AG04449 (cell line): ENCODE data around the gene CDK4.
A peak's percentile ranks its signal among the peaks of the same experiment; 100 is the strongest.
"Not testable (repeated sequence)": the region's sequence is repeated elsewhere in the genome, so short reads cannot be mapped to it uniquely, and the experiment has no call there.

Source experiments
- CTCF ChIA-PET: fragments of 350-600 bp; formaldehyde crosslinking; extraction: SDS; loops from one replicate; lab custom pipeline; 2021; ENCODE audit warnings: antibody characterized with exemption; lab: Yijun Ruan, JAX
- POLR2A ChIA-PET: fragments of 400-600, 350-600 bp; formaldehyde crosslinking; extraction: SDS; loops from one replicate; lab custom pipeline; 2020; ENCODE audit warnings: antibody characterized with exemption, inconsistent platforms; lab: Yijun Ruan, JAX
- DNase-seq: peaks from one replicate; pipeline ENCODE4 v3.0.0-alpha.2; 2010; ENCODE audit warnings: low read depth, low spot score
- H3K4me3 ChIP-seq: 2 replicates; pipeline ENCODE4 v1.5.1; 2011; ENCODE audit warnings: low read depth, mild to moderate bottlenecking, control low read depth, low read length
- CTCF ChIP-seq: IDR thresholded peaks from one replicate; pipeline ENCODE4 v1.5.1; 2011; ENCODE audit warnings: mild to moderate bottlenecking, moderate library complexity, low read length, control low read depth, inconsistent platforms; ENCODE audit not compliant: insufficient read depth; ENCODE audit errors: missing control alignments

Gene CDK4

GRCh38 chr12:57775563-57776246 lies 23.6 kb upstream of the CDK4 start:
- POLR2A ChIA-PET = no interaction called here
- H3K4me3 ChIP-seq = no peak overlapping the region
- no peak for TF ChIP-seq CTCF
- CTCF ChIA-PET = interaction anchor here (0.7 to 4.2 kb wide), 5 partner anchors 8 to 128 kb away, joined by 3 to 31 read pairs (median 9); partner anchors contain the start of gene TSFM
- DNase-seq = no peak

GRCh38 chr12:57775044-57775443 lies 22.9 kb upstream of the CDK4 start:
- H3K4me3 ChIP-seq = no peak overlapping the region
- ChIA-PET CTCF (interaction anchor here (0.7 to 4.2 kb wide), 7 partner anchors 9 to 129 kb away, joined by 3 to 31 read pairs (median 4); partner anchors contain the start of gene TSFM), POLR2A (no interaction called here)
- DNase-seq = no peak
- TF ChIP-seq CTCF = no peak

GRCh38 chr12:57774634-57775033 lies 22.5 kb upstream of the CDK4 start:
- DNase-seq, H3K4me3 ChIP-seq, POLR2A ChIA-PET: not testable (repeated sequence)
- CTCF ChIA-PET = interaction anchor here (0.7 to 4.2 kb wide), 7 partner anchors 9 to 129 kb away, joined by 3 to 31 read pairs (median 3); partner anchors contain the start of gene TSFM

DNA sequence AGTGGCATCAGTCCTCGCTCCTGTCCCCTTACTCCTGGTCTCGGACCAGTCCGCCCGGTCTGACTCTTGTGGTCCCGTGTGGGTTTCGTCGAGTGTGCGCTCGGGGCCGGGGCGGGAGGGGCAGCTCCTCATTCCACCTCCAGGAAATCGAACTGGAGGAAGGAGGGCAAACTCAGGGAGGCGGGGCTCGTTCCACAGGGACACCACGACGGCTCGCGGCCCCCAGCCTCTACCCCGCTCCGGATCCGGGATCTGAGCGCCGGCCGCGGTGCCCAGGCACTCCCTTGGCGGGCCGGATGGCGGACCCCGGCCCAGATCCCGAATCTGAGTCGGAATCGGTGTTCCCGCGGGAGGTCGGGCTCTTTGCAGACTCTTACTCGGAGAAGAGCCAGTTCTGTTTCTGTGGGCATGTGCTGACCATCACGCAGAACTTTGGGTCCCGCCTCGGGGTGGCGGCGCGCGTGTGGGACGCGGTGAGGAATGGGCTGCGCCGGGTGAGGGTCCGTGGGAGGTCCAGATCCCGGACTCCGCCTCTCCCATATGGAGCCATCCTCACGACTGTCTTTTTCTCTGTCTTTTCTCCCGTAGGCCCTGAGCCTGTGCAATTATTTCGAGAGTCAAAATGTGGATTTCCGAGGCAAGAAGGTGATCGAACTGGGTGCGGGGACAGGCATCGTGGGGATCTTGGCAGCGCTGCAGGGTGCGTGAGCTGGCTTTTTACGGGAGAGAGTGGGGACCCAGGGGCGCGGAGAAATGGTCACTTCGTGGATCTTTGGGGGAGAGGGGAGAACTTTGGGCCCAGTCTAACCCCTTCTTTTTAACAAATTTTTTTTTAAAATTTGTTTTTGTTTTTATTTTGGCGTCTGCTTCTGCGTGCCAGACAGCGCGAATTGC lies 20.6 kb upstream of the CDK4 start, which contains the start of gene EEF1AKMT3:
EEF1AKMT3 (plus strand) TSS at position 186 of the 894 bp plus-strand sequence; CDS start at position 297, 111 bp downstream.
- TF ChIP-seq CTCF = no peak
- DNase-seq = no peak
- ChIA-PET POLR2A (interaction anchor here (0.5 to 1.2 kb wide), 8 partner anchors 10 to 123 kb away, joined by 3 to 5 read pairs (median 4); partner anchors contain the start of genes CDK4, TSFM and TSPAN31), CTCF (interaction anchor here (0.8 to 4.2 kb wide), 7 partner anchors 8 to 125 kb away, joined by 3 to 31 read pairs (median 4); partner anchors contain the start of gene TSFM)
- H3K4me3 ChIP-seq = peak within 1 kb of the TSS; percentile 99

DNA sequence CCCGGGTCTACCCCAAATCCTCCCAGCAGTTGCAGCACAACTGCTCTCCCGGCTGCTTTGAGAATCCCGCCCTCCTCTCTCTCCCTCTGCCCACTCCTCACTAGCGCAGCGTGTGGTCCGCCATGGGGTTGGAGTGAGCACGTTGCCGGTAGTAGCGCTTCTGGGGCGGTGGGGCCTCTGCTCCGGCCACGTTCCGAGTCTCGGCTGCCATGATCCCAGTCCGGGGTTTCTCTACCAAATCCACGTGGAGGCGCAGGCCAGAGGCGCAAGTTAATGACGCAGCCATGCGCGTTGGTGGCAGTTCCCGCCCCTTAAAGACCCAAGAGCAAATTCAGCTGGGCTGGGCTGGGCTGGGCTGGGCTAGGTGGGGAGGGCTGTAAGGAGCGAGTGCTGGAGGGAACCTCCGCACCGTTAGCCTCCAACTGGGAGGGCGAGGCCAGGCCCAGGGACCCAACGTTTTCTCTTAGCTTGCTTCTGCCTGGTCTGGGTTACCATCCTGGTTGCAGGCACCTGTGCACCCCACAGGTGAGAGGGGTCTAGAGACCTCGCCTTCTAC lies 19.8 kb upstream of the CDK4 start, which contains the start of gene METTL1:
METTL1 (minus strand) TSS at position 233 of the 556 bp plus-strand sequence; CDS start at position 211, 22 bp downstream.
- POLR2A ChIA-PET = interaction anchor here (0.5 to 1.2 kb wide), 8 partner anchors 11 to 124 kb away, joined by 3 to 5 read pairs (median 4); partner anchors contain the start of genes CDK4, TSFM and TSPAN31
- no peak for TF ChIP-seq CTCF

More for the DNA sequence above, 19.8 kb upstream of the CDK4 start, which contains the start of gene METTL1:
- CTCF ChIA-PET = interaction anchor here (0.8 to 4.2 kb wide), 7 partner anchors 9 to 126 kb away, joined by 3 to 31 read pairs (median 4); partner anchors contain the start of gene TSFM
- DNase-seq = peak; percentile 73
- H3K4me3 ChIP-seq = peak within 1 kb of the TSS; percentile 99
